ENCODE data around the gene RTP5.
A peak's percentile ranks its signal among the peaks of the same experiment; 100 is the strongest.

RTP5 gene

DNA sequence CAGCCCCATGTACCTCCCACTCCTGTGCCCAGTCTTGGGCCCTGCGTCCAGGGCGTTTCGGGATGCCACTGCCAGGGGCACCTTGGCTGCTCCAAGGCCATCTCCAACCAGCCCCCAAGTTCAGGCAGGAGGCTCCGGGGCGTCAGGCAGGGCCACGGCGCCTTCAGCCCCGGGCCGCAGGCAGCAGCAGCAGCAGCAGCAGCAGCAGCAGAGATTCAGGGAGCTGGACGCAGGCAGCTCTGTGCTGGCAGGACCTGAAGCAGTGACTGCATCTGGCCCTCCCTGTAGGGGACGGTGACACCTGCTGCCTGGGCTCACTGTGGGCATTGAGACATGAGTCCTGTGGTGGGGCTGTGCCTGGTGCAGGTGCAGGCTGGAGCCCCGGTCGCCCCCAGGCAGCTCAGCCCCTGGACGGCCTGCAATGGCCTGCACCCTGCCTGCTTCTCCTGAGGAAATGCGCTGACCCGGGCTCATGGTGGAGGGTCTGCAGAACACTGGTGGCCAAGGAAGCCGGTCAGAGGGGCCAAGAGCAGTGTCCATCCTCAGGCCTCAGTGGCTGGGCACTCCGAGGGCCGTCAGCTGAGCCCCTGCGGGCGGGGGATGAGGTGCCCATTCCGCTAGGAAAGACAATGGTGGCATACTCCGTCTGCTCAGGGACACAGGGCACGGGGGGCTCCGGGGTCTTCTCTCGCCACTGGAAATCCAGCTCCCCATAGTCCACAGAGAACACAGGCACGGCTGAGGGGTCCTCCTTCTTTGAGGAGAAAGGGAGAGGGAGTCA lies 18.8 kb upstream of the RTP5 start:
- Mint-ChIP-seq H3K9me3 (no peaks in the 10 kb centered on the region), H3K36me3 (ENCODE audit: low read depth) (no peaks in the 10 kb centered on the region), H3K27ac (no peak overlapping the region), H3K27me3 (ENCODE audit: low read depth) (no peaks in the 10 kb centered on the region), H3K4me3 (no peak overlapping the region), H3K4me1 (ENCODE audit: low read depth) (peaks cover 8% of the 10 kb centered on the region)
- no peak for DNase-seq (ENCODE audit: low spot score)

DNA sequence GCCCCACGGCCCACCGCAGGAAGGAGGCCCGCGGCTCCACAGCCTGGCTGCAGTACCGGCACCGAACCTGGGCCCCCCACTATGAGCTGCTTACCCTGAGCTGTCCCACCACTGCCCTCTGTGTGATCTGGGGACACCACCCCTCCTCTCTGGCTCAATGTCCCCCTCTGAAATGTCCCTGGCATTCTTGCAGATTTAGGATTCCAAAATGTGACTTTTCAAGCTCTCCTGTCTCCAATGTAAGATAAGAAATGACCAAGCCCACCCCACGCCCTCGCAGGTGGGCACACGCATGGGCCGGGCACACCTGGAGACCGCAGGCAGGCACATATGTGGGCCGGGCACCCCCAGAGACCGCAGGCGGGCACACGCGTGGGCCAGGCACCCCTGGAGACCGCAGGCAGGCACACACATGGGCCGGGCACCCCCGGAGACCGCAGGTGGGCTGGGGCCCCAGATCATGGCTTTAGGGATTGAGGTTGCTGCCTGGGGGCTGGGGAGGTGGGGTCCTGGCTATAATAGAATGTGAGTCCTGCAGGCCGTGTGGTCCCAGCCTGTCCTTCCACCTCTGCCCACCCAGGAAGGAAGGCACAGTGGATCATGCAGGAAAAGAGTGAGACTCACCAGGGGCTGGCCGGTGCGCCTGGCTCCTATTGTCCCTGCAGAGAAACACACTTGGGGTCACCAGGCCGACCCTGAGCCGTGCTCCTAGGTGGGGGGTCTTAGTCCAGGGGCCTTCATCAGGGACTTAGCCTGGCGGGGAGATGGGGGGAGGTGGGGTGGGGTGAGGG lies 18.0 kb upstream of the RTP5 start:
- H3K27me3 Mint-ChIP-seq (ENCODE audit: low read depth), result no peaks in the 10 kb centered on the region
- no peaks in the 10 kb centered on the region for H3K36me3 Mint-ChIP-seq (ENCODE audit: low read depth)
- H3K4me1 Mint-ChIP-seq (ENCODE audit: low read depth), result peaks cover 2% of the 10 kb centered on the region
- H3K9me3 Mint-ChIP-seq, result no peaks in the 10 kb centered on the region
- H3K4me3 Mint-ChIP-seq, result no peak overlapping the region
- DNase-seq (ENCODE audit: low spot score), result no peak
- no peak overlapping the region for H3K27ac Mint-ChIP-seq

DNA sequence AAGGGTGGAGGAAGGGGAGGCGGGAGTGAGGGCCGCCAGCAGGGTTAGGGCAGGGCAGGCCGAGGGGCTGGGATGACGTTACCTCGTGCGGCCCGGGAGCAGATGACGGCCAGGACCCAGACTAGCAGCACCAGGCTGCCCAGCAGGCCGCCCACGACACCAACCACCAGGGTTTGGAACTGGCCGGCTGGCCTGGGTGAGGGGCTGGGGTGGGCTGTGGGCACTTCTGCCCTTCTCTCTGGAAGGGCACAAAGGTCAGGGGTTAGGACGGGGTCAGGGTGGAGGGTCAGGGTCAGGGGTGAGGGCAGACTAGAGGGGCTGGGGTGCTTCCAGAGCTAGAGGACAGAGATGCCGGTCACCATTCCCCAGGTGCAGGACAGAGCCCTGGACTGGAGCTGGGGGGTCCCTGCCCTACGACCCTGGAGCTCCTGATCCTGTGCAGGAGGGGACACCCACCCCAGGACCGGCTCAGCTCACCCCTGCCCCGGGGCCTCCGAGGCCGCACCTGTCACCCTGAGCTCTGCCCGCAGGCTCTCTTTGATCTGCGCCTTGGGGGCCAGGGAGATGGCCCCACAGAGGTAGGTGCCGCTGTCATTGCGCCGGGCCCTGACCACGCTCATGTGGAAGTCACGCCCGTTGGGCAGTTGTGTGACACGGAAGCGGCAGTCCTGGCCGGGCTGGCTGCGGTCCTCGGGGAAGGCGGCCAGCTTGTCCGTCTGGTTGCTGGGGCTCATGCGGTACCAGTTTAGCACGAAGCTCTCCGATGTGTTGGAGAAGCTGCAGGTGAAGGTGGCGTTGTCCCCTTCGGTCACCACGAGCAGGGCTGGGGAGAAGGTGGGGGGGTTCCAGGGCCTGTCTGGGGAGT lies 17.2 kb upstream of the RTP5 start:
- H3K9me3 Mint-ChIP-seq, result no peaks in the 10 kb centered on the region
- H3K27ac Mint-ChIP-seq, result no peak overlapping the region
- H3K4me1 Mint-ChIP-seq (ENCODE audit: low read depth), result no peaks in the 10 kb centered on the region
- H3K36me3 Mint-ChIP-seq (ENCODE audit: low read depth), result no peaks in the 10 kb centered on the region
- DNase-seq (ENCODE audit: low spot score), result no peak
- H3K4me3 Mint-ChIP-seq, result no peak overlapping the region
- H3K27me3 Mint-ChIP-seq (ENCODE audit: low read depth), result no peaks in the 10 kb centered on the region

DNA sequence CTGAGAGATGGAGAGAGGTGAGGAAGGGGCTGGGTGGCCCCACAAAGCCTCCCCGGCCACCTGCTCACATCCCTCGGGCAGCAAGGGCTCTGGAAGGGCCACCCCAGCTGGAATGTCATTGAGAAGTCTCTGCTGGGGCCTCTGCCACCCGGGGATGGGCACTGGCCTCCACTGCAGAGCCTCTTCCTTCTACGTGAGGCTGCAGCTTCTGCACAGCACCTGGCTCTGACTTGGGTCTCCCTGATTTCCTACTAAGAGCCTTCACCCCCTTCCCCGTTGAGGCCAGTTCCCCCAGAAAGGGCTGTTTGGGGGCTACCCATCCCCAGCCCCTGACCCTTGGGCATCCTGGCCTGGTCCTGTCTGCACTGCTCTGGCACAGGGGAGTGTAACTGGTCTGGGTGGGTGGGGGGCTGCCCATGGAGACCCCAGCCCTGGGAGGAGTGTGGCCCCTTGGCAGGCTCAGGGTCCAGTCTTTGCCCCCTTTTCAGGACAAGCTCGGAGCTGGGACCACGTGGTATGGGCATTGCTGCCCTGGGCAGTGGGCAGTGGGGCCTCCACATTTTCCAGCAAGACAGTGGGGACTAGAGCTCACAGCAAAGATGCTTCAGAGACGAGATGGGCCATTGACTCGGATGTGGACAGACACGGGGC lies 16.4 kb upstream of the RTP5 start:
- no peaks in the 10 kb centered on the region for H3K27me3 Mint-ChIP-seq (ENCODE audit: low read depth)
- no peak overlapping the region for H3K27ac Mint-ChIP-seq
- H3K4me1 Mint-ChIP-seq (ENCODE audit: low read depth), result no peaks in the 10 kb centered on the region
- DNase-seq (ENCODE audit: low spot score), result no peak
- H3K9me3 Mint-ChIP-seq, result no peaks in the 10 kb centered on the region
- no peak overlapping the region for H3K4me3 Mint-ChIP-seq
- no peaks in the 10 kb centered on the region for H3K36me3 Mint-ChIP-seq (ENCODE audit: low read depth)

DNA sequence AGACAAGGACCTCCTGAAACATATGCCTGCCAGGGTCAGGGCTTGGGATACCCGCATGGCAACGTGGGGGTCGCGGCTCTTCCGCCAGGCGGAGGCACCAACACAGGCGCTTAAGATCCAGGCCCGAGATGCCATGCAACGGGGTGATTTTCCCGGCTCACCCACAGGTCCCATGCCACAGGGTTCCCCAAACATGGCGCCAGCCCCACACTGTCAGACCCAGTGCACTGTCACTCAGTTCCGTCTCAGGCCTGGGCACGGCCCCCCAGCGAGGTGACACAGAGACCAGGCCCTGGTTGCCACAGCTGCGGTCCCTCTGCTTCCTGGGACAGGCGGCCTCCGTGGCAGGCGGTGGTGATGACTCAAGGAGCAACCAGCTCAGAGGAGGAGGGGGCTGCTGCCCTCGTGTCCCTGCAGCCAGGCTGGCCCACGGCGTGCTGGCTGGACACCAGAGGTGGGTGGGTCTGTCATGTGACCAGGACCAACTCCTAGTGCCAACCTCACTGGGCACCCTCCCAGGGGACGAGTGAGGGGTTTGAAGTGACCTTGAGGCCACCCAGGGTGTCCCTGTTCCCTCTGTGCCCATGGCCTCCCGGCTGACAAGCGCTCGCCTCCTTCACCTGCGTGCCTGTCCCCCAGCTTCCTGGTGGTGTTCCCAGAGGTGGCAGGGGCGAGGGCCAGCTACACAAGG lies 15.7 kb upstream of the RTP5 start:
- Mint-ChIP-seq H3K27me3 (ENCODE audit: low read depth) (no peaks in the 10 kb centered on the region), H3K4me3 (no peak overlapping the region), H3K4me1 (ENCODE audit: low read depth) (peaks cover 2% of the 10 kb centered on the region), H3K9me3 (no peaks in the 10 kb centered on the region), H3K36me3 (ENCODE audit: low read depth) (no peaks in the 10 kb centered on the region), H3K27ac (no peak overlapping the region)
- DNase-seq (ENCODE audit: low spot score), result no peak

DNA sequence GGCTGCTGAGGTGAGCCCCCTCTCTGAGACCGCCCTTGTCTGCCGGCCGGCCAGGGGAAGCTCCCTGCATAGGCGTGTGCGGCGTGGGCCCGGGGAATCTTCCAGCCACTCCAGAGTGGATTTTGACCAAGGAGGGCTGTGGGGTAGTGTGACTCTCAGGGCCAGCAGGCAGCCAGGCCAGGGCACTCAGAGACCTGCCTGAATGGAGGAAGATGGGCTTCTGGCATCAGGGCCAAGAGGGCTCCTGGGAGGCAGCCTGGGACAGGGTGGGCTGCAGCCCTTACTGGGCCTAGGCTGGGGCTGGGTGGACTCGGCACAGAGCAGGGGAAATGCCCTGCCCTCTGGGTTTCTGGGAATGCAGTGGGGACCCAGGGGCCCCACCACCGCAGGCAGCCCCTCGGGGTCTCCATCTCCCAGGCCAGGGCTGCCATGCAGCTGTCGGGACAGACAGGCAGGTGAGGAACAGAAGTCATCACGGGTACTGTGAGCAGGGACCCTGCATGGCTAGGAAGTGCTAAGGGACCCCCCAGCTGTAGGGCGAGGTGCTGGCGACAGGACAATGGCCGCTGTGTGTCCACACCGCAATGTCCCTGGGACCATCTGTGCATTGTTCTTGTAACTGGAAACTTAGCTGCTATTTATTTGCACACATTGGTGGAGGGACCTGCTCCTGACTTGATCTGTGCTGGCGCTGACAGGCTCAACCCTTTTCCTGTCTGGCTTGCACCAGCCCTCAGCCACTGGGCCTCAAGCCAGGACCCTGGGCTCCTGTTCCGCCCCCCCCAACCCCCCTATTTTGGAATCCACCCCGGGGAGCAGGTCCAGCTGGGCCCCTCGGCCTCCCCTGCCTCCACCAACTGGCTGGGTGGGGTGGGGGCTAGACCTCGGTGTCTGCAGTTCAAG lies 14.9 kb upstream of the RTP5 start:
- H3K4me1 Mint-ChIP-seq (ENCODE audit: low read depth), result peaks cover 3% of the 10 kb centered on the region
- no peak overlapping the region for H3K27ac Mint-ChIP-seq
- no peak for DNase-seq (ENCODE audit: low spot score)
- no peaks in the 10 kb centered on the region for H3K27me3 Mint-ChIP-seq (ENCODE audit: low read depth)
- H3K4me3 Mint-ChIP-seq, result no peak overlapping the region
- H3K9me3 Mint-ChIP-seq, result no peaks in the 10 kb centered on the region
- H3K36me3 Mint-ChIP-seq (ENCODE audit: low read depth), result no peaks in the 10 kb centered on the region

DNA sequence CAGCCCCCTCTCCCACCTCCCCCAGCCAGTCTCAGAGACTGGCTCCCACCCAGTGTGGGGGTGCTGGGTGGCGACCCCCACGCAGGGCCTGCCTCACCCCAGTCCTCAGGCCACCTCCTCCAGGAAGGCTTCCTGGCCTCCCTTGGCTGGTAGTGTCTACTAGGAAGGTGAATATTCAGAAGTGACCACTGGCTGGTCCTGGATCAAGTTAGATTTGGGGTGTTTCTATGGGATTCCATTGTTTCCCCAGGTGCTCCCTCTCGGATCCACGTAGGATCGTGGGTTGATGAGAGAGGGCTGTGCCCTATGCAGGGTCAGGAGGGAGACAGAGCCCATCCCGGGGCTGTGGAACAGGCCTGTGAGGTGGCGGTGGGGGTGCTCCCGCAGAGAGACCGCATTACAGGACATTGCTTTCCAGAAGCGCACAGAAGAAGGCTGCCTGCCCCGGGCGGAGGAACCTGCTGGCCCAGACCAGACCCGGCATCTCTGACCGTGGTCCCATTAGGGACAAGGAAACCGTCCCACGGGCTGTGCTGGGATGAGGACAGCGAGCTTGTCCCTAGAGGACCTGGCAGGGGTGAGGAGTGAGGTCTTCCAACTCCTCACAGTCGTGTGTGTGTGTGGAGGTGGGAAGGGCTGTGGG lies 14.2 kb upstream of the RTP5 start:
- Mint-ChIP-seq H3K4me3 (no peak overlapping the region), H3K27me3 (ENCODE audit: low read depth) (no peaks in the 10 kb centered on the region), H3K9me3 (no peaks in the 10 kb centered on the region), H3K4me1 (ENCODE audit: low read depth) (peaks cover 6% of the 10 kb centered on the region), H3K27ac (no peak overlapping the region), H3K36me3 (ENCODE audit: low read depth) (no peaks in the 10 kb centered on the region)
- DNase-seq (ENCODE audit: low spot score), result no peak

DNA sequence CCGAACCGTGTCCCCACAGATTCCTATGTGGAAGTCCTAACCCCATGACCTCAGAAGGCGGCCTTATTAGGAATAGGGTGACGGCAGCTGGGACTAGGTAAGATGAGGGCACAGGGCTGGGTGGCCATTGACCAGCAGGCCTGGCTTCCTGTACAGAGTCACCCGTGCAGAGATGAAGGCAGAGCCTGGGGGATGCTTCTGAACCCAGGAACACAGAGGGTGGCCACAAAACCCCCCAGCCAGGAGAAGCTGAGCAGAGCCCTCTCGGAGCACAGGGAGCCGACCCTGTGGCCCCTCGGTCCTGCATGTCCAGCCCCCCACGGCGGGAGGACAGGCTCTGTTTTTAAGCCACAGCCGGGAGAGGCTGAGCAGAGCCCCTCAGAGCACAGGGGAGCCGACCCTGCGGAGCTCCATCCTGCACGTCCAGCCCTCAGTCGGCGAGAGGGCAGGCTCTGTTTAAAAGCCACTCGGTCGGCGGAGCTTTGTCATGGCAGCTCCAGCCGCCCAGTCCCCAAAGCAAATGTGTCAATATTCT lies 13.6 kb upstream of the RTP5 start:
- H3K9me3 Mint-ChIP-seq, result no peaks in the 10 kb centered on the region
- peaks cover 9% of the 10 kb centered on the region for H3K4me1 Mint-ChIP-seq (ENCODE audit: low read depth)
- H3K27me3 Mint-ChIP-seq (ENCODE audit: low read depth), result no peaks in the 10 kb centered on the region
- H3K4me3 Mint-ChIP-seq, result no peak overlapping the region
- no peaks in the 10 kb centered on the region for H3K36me3 Mint-ChIP-seq (ENCODE audit: low read depth)
- no peak overlapping the region for H3K27ac Mint-ChIP-seq
- DNase-seq (ENCODE audit: low spot score), result no peak

DNA sequence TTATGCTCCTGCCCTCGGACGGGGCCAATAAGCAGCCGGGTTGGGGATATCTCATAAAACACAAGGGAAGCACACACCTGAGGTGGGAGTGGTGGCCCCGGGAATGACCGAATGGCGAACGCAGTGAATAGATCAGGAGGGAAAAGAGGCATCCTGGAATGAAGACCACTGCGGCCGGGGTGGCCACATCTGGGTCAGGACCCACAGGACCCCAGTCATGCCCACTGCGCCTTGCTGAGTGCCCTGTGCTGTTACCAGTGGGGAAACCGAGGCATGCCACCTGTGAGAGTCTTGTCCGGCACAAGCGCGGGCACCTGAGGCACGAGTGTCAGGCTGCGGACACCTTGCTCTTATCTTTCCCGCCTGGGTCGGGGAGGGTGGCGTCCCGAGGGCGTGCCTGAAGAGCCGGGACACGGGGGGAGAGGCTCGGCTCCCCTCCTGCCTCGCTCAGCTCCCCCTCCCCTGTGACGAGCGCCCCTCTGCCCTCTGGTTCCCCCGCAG lies 12.4 kb upstream of the RTP5 start:
- Mint-ChIP-seq H3K27me3 (ENCODE audit: low read depth) (no peaks in the 10 kb centered on the region), H3K27ac (no peak overlapping the region), H3K36me3 (ENCODE audit: low read depth) (no peaks in the 10 kb centered on the region), H3K9me3 (no peaks in the 10 kb centered on the region), H3K4me1 (ENCODE audit: low read depth) (peaks cover 20% of the 10 kb centered on the region), H3K4me3 (no peak overlapping the region)
- no peak for DNase-seq (ENCODE audit: low spot score)

DNA sequence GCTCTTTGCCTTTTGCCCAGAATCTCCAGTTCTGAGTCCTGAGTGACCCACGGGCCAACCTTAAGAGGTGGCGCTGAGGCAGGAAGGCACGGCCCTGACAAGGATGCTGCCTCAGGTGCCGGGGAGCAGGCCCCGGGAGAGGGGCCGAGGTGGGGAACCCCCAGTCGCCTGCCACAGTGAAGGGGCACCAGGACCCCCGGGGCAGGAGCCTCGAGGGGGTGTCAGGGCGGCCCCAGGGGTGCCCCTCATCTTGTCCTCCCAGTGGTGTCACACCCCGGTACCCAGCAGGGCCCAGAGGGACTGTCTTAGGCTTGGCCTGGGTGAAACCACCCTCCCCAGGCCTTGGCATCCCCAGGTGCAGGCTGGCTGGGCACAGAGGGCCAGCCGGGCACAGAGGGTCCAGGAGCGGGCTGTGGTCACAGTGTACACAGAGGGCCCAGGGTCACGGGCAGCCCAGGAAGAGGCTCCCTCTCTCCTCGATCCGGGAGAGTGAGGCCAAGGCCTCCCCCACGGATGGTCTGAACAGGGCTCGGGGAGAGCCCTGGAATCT lies 11.9 kb upstream of the RTP5 start:
- Mint-ChIP-seq H3K36me3 (ENCODE audit: low read depth) (no peaks in the 10 kb centered on the region), H3K27me3 (ENCODE audit: low read depth) (no peaks in the 10 kb centered on the region), H3K4me1 (ENCODE audit: low read depth) (peaks cover 22% of the 10 kb centered on the region), H3K27ac (peak overlapping the region; percentile 5), H3K4me3 (peak overlapping the region; percentile 68), H3K9me3 (no peaks in the 10 kb centered on the region)
- DNase-seq (ENCODE audit: low spot score), result no peak

DNA sequence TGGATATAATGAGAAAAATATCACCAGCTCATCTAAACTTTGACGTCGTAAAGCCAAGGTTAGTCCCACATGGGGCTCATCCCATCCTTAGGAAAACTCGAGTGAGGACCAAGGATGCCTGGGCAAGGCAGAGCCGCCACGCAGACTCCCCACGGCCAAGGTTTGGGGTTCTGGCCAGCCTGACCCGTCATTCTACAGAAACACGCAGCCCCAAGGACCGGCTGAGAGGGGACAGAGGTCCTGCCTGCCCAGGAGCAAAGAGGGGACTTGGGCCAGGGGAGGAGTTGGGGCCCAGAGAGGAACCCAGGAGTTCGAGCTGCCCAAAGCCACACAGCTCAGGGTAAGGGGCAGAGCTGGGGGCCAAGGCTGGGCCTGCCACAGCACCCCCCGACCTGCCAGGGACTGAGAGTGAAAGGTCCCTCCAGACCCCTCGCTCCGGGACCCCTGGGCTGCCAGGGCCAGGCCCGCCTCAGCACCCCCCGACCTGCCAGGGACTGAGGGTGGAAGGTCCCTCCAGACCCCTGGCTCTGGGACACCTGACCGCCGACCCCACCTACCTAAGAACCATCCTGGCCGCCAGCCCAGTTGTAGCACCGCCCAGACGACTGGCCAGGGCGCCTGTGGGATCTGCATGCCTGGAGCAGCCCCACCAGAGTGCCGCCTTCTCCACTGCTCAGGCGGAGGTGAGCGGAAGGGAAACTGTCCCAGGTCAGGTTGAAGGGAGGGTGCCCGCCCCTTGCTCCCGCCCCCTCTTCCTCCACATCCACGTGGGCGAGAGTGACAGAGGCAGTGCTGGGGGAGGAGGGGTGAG lies 11.1 kb upstream of the RTP5 start, which contains the start of gene PDCD1:
Gene PDCD1, minus strand, starts transcription at position 689 of the 811 bp plus-strand sequence. Its CDS starts 56 bp downstream, at position 633.
- H3K4me1 Mint-ChIP-seq (ENCODE audit: low read depth), result peaks cover 29% of the 10 kb centered on the region

More for the DNA sequence above, 11.1 kb upstream of the RTP5 start, which contains the start of gene PDCD1:
- Mint-ChIP-seq H3K27ac (peak within 1 kb of the TSS; percentile 95), H3K36me3 (ENCODE audit: low read depth) (no peaks in the 10 kb centered on the region), H3K4me3 (peak within 1 kb of the TSS; percentile 83), H3K27me3 (ENCODE audit: low read depth) (no peaks in the 10 kb centered on the region), H3K9me3 (no peaks in the 10 kb centered on the region)
- DNase-seq (ENCODE audit: low spot score), result peak; percentile 68

All from T-helper 2 cell treated with Interferon-gamma antibody and Interleukin-4, amounts not matched to agents 5 μg/mL and 100 μg/mL, for 36 hours (primary cell).